HCT116 (cell line): ENCODE measurements around the gene DDA1.

Source experiments
- CEBPB ChIP-seq: IDR thresholded peaks from 2 replicates; pipeline ENCODE4 v1.6.1; 2012; ENCODE audit warnings: low read depth
- EGR1 ChIP-seq: IDR thresholded peaks from 2 replicates; pipeline ENCODE4 v1.6.1; 2012; ENCODE audit warnings: low read depth
- EZH2 ChIP-seq: fragments of 200-600 bp; sonication (generic); IDR thresholded peaks from 2 replicates; pipeline ENCODE4 v1.6.1; 2017; ENCODE audit warnings: antibody characterized with exemption, mixed run types
- POLR2A ChIP-seq: IDR thresholded peaks from 2 replicates; pipeline ENCODE4 v1.7.0; 2011; ENCODE audit warnings: borderline replicate concordance; ENCODE audit not compliant: insufficient read depth, insufficient read length; ENCODE audit errors: extremely low read depth
- POLR2AphosphoS5 ChIP-seq: IDR thresholded peaks from 2 replicates; pipeline ENCODE4 v1.6.1; 2011; ENCODE audit warnings: mild to moderate bottlenecking, low read depth, low read length, moderate library complexity
- RAD21 ChIP-seq: IDR thresholded peaks from 2 replicates; pipeline ENCODE4 v1.6.1; 2012; ENCODE audit warnings: low read depth, mild to moderate bottlenecking
- SIN3A ChIP-seq: IDR thresholded peaks from 2 replicates; pipeline ENCODE4 v1.6.1; 2012; ENCODE audit warnings: low read depth
- YY1 ChIP-seq: IDR thresholded peaks from 2 replicates; pipeline ENCODE4 v1.6.1; 2011; ENCODE audit warnings: low read length, low read depth, moderate library complexity, mild to moderate bottlenecking; ENCODE audit not compliant: insufficient replicate concordance; ENCODE audit errors: extremely low read depth
- ZNF274 ChIP-seq: fragments of 200-500 bp; sonication (Bioruptor generic); IDR thresholded peaks from 2 replicates; pipeline ENCODE4 v1.6.1; 2014; ENCODE audit warnings: mild to moderate bottlenecking, low read depth, low read length, inconsistent platforms
- TF ChIP-seq, protein P1 (sequence below), 3 experiments: fragments of 200-600 bp in 1 of 3; sonication (generic) in 1 of 3; IDR thresholded peaks in 2 of 3; conservative IDR thresholded peaks in 1 of 3; 2 replicates each; pipeline ENCODE4 v1.5.1; 2012 to 2017; ENCODE audit warnings: low read depth in 2 of 3, low read length in 2 of 3, antibody characterized with exemption in 1 of 3, borderline replicate concordance in 1 of 3, control low read depth in 1 of 3, mild to moderate bottlenecking in 1 of 3, mixed read lengths in 1 of 3, mixed run types in 1 of 3, moderate library complexity in 1 of 3; ENCODE audit not compliant: insufficient read depth in 1 of 3
- TF ChIP-seq, protein P2 (sequence below): IDR thresholded peaks from 2 replicates; pipeline ENCODE4 v1.6.1; 2012; ENCODE audit warnings: low read depth
- TF ChIP-seq, protein P3 (sequence below): IDR thresholded peaks from 2 replicates; pipeline ENCODE4 v1.6.1; 2012
- TF ChIP-seq, protein P4 (sequence below): IDR thresholded peaks from 2 replicates; pipeline ENCODE4 v1.6.1; 2012

DNA sequence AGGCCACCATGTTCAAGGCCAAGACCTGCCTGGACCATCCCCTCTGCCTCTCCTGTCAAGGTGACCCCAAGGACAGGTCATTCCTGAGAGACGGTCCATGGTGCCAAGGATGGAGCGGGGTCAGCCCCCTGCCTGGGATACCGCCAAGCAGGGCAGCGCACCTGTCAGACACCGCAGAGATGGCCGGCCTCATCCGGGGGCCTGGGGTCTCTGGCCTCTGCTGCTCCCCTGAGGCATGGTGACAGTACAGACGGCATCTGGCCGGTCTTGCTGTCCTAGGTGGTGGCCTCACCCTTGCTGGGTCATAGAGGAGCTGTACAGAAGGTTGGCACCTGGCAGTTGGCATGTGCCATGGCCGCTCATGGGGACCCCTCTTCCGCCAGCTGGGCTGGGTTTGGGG lies 11.1 kb downstream of the DDA1 start:
- TF ChIP-seq, protein P1, sequence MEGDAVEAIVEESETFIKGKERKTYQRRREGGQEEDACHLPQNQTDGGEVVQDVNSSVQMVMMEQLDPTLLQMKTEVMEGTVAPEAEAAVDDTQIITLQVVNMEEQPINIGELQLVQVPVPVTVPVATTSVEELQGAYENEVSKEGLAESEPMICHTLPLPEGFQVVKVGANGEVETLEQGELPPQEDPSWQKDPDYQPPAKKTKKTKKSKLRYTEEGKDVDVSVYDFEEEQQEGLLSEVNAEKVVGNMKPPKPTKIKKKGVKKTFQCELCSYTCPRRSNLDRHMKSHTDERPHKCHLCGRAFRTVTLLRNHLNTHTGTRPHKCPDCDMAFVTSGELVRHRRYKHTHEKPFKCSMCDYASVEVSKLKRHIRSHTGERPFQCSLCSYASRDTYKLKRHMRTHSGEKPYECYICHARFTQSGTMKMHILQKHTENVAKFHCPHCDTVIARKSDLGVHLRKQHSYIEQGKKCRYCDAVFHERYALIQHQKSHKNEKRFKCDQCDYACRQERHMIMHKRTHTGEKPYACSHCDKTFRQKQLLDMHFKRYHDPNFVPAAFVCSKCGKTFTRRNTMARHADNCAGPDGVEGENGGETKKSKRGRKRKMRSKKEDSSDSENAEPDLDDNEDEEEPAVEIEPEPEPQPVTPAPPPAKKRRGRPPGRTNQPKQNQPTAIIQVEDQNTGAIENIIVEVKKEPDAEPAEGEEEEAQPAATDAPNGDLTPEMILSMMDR (IDR thresholded peaks at IDR 0.05 in 2 of 3, conservative IDR thresholded peaks at IDR 0.05 in 1 of 3; ENCODE audit: borderline replicate concordance in 1 of 3, insufficient read depth in 1 of 3, low read depth in 2 of 3, low read length in 2 of 3), result no peak
- TF ChIP-seq POLR2A (no peak), EZH2 (no peak), RAD21 (no peak), POLR2AphosphoS5 (no peak), YY1 (no peak), SIN3A (no peak), CEBPB (no peak), EGR1 (no peak), ZNF274 (no peak)
- TF ChIP-seq, protein P2, sequence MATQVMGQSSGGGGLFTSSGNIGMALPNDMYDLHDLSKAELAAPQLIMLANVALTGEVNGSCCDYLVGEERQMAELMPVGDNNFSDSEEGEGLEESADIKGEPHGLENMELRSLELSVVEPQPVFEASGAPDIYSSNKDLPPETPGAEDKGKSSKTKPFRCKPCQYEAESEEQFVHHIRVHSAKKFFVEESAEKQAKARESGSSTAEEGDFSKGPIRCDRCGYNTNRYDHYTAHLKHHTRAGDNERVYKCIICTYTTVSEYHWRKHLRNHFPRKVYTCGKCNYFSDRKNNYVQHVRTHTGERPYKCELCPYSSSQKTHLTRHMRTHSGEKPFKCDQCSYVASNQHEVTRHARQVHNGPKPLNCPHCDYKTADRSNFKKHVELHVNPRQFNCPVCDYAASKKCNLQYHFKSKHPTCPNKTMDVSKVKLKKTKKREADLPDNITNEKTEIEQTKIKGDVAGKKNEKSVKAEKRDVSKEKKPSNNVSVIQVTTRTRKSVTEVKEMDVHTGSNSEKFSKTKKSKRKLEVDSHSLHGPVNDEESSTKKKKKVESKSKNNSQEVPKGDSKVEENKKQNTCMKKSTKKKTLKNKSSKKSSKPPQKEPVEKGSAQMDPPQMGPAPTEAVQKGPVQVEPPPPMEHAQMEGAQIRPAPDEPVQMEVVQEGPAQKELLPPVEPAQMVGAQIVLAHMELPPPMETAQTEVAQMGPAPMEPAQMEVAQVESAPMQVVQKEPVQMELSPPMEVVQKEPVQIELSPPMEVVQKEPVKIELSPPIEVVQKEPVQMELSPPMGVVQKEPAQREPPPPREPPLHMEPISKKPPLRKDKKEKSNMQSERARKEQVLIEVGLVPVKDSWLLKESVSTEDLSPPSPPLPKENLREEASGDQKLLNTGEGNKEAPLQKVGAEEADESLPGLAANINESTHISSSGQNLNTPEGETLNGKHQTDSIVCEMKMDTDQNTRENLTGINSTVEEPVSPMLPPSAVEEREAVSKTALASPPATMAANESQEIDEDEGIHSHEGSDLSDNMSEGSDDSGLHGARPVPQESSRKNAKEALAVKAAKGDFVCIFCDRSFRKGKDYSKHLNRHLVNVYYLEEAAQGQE, result no peak
- TF ChIP-seq, protein P3, sequence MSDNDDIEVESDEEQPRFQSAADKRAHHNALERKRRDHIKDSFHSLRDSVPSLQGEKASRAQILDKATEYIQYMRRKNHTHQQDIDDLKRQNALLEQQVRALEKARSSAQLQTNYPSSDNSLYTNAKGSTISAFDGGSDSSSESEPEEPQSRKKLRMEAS, result no peak
- TF ChIP-seq, protein P4, sequence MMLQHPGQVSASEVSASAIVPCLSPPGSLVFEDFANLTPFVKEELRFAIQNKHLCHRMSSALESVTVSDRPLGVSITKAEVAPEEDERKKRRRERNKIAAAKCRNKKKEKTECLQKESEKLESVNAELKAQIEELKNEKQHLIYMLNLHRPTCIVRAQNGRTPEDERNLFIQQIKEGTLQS, result no peak
